Heart left ventricle (tissue), 16 donors: ENCODE results near the gene CSNK1D. TPM values are rescaled to one million over a fixed set of nuclear protein-coding genes. Genes with fewer than 3 reads are reported as not detected.
A peak's percentile ranks its signal among the peaks of the same experiment; 100 is the strongest.

Experiments
- ATAC-seq, 4 donors: fragments of 200-7000 bp; cut with Tn5 transposase; one replicate each; pipeline ENCODE4 v1.9.1; 2020 to 2022; ENCODE audit warnings: moderate library complexity in 4 of 4, mild to moderate bottlenecking in 3 of 4, moderate number of reproducible peaks in 1 of 4
- DNase-seq, 5 donors: peaks; one replicate each; pipeline ENCODE4 v3.0.0-alpha.2; 2020
- H3K27ac ChIP-seq, 12 donors: fragments of 200-600 bp; sonication (generic) in 4 of 12; one replicate each; pipeline versions ENCODE4 v1.5.0 to v1.8.0; 2016 to 2022; ENCODE audit warnings: mild to moderate bottlenecking in 2 of 12
- H3K27me3 ChIP-seq, 9 donors: fragments of 200-600 bp; sonication (generic) in 2 of 9; one replicate each; pipeline versions ENCODE4 v1.5.1 to v1.8.0; 2016 to 2022; ENCODE audit warnings: mild to moderate bottlenecking in 3 of 9
- H3K36me3 ChIP-seq, 9 donors: fragments of 200-600 bp; sonication (generic) in 2 of 9; one replicate each; pipeline versions ENCODE4 v1.5.0 to v1.8.0; 2018 to 2022; ENCODE audit warnings: mild to moderate bottlenecking in 2 of 9
- H3K4me1 ChIP-seq, 12 donors: fragments of 200-600 bp; sonication (generic) in 4 of 12; one replicate each; pipeline versions ENCODE4 v1.5.0 to v1.8.0; 2016 to 2022; ENCODE audit warnings: mild to moderate bottlenecking in 3 of 12
- H3K4me3 ChIP-seq, 12 donors: fragments of 200-600 bp; sonication (generic) in 4 of 12; one replicate each; pipeline versions ENCODE4 v1.5.0 to v1.8.0; 2017 to 2022; ENCODE audit warnings: mild to moderate bottlenecking in 9 of 12, moderate library complexity in 4 of 12
- H3K9me3 ChIP-seq, 12 donors: fragments of 200-600 bp; sonication (generic) in 4 of 12; one replicate each; pipeline versions ENCODE4 v1.5.0 to v1.8.0; 2016 to 2022; ENCODE audit warnings: mild to moderate bottlenecking in 1 of 12
- CTCF ChIP-seq, 12 donors: fragments of 200-600 bp; sonication (generic) in 4 of 12; IDR thresholded peaks; one replicate each; pipeline versions ENCODE4 v1.5.0 to v1.8.0; 2018 to 2022; ENCODE audit warnings: antibody characterized with exemption in 12 of 12, mild to moderate bottlenecking in 5 of 12
- POLR2A ChIP-seq, 2 donors: fragments of 450-650 bp; IDR thresholded peaks; one replicate each; pipeline ENCODE4 v1.6.1; 2017; ENCODE audit warnings: antibody characterized with exemption in 2 of 2, mild to moderate bottlenecking in 2 of 2, moderate library complexity in 2 of 2
- WGBS, 4 donors: extraction: QIAGEN DNeasy Blood & Tissue Kit in 2 of 4; methylation state at CpG; one replicate each; pipeline versions ENCODE4 v1.1.5 to v1.1.7; 2013 to 2018; 5-methylcytosine and 5-hydroxymethylcytosine counted together
- intact Hi-C, 10 donors: fragments of 100-400 bp; cut with DNase I; formaldehyde crosslinking; loops; one replicate each; pipeline versions ENCODE4 v1.11.1 to v1.14.2; 2022
- polyA plus RNA-seq, 2 donors: library from polyadenylated mRNA; stranded (reverse); fragments of 200-250 nt; gene quantifications; one replicate each; pipeline ENCODE4 v1.2.3, GENCODE V29; 2013
- total RNA-seq, 9 donors: library from RNA; depleted of rRNA in 2 of 9; stranded (reverse); fragments of >200 nt in 2 of 9; fragmentation: NEBNext Ultra II Directional in 3 of 9; extraction: Animal tissue kit (Norgen Biotek cat#: 25700) in 3 of 9; gene quantifications; one replicate each; pipeline versions ENCODE4 v1.1.0 to v1.2.4, GENCODE V29; 2016 to 2023
- donor health status: ischemic (EF 13 %, LVEDD 7.1; RV severe dilation, severe dysfunction).
- donor health status: healthy with polysubstance abuse.
- donor health status: DM: no; HTN: yes; CAD: no.
- donor health status: DM: no; HTN: no; CAD: no.
- donor health status: ischemic (EF 25% LVEDD 6.9; RV normal size, moderate dysfunction).
- donor health status: ischemic (EF 25% LVEDD 5.7; RV mildly dilated, moderate dysfunction).
- donor health status: healthy.
- donor health status: DM: yes; HTN: yes; CAD: no.
- donor health status: ischemic (EF 35%, LVEDD 5.7; RV mildly dilated, moderate dysfunction).
- donor health status: nonischemic (EF 11% LVEDD 7.7; RV severe dilation, severe dysfunction).
- donor health status: DM: yes; HTN: yes; CAD: no.
- donor health status: PGD.
- donor health status: ischemic (EF 29% LVEDD 5.4; RV normal size, mild dysfunction).
- donor health status: nonischemic (EF 23%, LVEDD 6.1; RV moderate dilation, normal function).

The CSNK1D gene
- total and polyA plus RNA-seq, 11 donors: 38.4 to 88.1 (median 66.1) TPM

- DNase-seq (peak in 1 of 5 donors; percentile 33), ATAC-seq (no peak)
- WGBS, 4 donors: 91 to 95% (median 93%) methylated on average over 5 of the region's 5 CpGs
- Histone ChIP-seq H3K27me3 (no peaks in the 10 kb centered on the region), H3K4me1 (peaks cover 0 to 31% (median 14%) of the 10 kb centered on the region in 12 donors), H3K27ac (no peak overlapping the region), H3K4me3 (no peak overlapping the region), H3K36me3 (peaks cover 0 to 5% (median 1%) of the 10 kb centered on the region in 9 donors), H3K9me3 (no peaks in the 10 kb centered on the region)
- intact Hi-C loops: no loop called here
- no peak for TF ChIP-seq POLR2A (IDR thresholded peaks at IDR 0.05)
- TF ChIP-seq CTCF (IDR thresholded peaks at IDR 0.05): no peak
Measured at GRCh38 chr17:82276938-82277337, 3.4 kb upstream of the CSNK1D start.

- Histone ChIP-seq H3K27ac (no peak overlapping the region), H3K36me3 (peaks cover 0 to 21% (median 10%) of the 10 kb centered on the region in 9 donors), H3K4me3 (no peak overlapping the region), H3K9me3 (no peaks in the 10 kb centered on the region), H3K4me1 (peaks cover 4 to 46% (median 29%) of the 10 kb centered on the region in 12 donors), H3K27me3 (no peaks in the 10 kb centered on the region)
- intact Hi-C loops: no loop called here
- TF ChIP-seq POLR2A (IDR thresholded peaks at IDR 0.05): no peak
- TF ChIP-seq CTCF (IDR thresholded peaks at IDR 0.05): no peak
- no peak for ATAC-seq
- WGBS, 4 donors: 93 to 96% (median 95%) methylated on average over 14 of the region's 14 CpGs
- peak in 1 of 5 donors; percentile 55 for DNase-seq
Measured at GRCh38 chr17:82275326-82275725, 1.8 kb upstream of the CSNK1D start.

GRCh38 chr17:82274134-82275020 lies 877 bp upstream of the CSNK1D start:
- 76 to 79% (median 77%) methylated on average over 25 to 27 of the region's 27 CpGs for WGBS, 4 donors

More at GRCh38 chr17:82274134-82275020, 877 bp upstream of the CSNK1D start:
- Histone ChIP-seq H3K36me3 (peaks cover 0 to 30% (median 14%) of the 10 kb centered on the region in 9 donors), H3K9me3 (no peaks in the 10 kb centered on the region), H3K4me3 (peak overlapping the region in 11 of 12 donors; percentile 76 to 100 (median 96)), H3K27ac (peak overlapping the region in 7 of 12 donors; percentile 97 to 100 (median 100)), H3K27me3 (no peaks in the 10 kb centered on the region), H3K4me1 (peaks cover 4 to 53% (median 38%) of the 10 kb centered on the region in 12 donors)
- intact Hi-C loops: loop anchor here in 3 of 10 donors (5.0 kb wide), 2 partner anchors 37 to 62 kb away; partner anchors contain the start of gene CCDC57 (in 1 of the 3)
- DNase-seq (peak in 1 of 5 donors; percentile 62), ATAC-seq (no peak)
- no peak for TF ChIP-seq CTCF (IDR thresholded peaks at IDR 0.05)
